ENCODE measurements around the gene WFIKKN1.

The WFIKKN1 gene

DNA sequence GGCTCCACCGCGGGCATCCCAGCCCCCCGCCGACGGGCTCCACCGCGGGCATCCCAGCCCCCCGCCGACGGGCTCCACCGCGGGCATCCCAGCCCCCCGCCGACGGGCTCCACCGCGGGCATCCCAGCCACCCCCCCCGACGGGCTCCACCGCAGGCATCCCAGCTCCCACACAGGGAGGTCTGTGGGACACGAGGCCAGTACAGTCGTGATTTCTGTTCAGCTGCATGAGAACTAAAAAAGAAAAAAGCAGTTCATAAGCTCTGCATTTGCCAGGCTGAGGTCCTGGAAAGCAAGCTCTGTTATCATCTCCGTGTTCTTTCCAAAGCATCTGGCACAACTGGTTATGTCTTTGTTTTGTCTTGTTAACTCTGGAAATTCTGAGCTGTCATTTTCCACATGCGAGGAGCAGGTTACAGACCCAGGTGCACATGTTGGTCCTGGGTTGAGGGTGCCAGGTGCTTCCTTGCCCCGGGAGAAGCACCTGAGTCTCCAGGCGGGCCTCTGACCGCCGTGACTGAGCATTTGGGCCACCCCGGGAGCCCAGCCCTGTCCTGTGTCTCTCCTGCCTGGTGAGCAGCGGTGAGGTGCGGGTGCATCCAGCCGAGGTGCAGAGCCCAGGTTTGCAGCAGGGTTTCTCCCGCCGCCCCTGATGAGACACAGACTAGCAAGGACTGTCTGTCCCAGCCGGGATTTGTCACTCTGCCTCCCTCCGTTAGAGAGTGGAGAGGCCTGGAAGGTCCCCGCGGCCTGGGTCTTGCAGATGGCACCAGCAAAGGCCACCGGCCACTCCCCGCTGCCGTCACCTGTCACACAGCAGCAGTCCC, 9.9 kb upstream of the WFIKKN1 start:
- TF ChIP-seq, protein P1, sequence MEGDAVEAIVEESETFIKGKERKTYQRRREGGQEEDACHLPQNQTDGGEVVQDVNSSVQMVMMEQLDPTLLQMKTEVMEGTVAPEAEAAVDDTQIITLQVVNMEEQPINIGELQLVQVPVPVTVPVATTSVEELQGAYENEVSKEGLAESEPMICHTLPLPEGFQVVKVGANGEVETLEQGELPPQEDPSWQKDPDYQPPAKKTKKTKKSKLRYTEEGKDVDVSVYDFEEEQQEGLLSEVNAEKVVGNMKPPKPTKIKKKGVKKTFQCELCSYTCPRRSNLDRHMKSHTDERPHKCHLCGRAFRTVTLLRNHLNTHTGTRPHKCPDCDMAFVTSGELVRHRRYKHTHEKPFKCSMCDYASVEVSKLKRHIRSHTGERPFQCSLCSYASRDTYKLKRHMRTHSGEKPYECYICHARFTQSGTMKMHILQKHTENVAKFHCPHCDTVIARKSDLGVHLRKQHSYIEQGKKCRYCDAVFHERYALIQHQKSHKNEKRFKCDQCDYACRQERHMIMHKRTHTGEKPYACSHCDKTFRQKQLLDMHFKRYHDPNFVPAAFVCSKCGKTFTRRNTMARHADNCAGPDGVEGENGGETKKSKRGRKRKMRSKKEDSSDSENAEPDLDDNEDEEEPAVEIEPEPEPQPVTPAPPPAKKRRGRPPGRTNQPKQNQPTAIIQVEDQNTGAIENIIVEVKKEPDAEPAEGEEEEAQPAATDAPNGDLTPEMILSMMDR (conservative IDR thresholded peaks at IDR 0.05; ENCODE audit: low read depth), result no peak
- CTCF ChIA-PET, result interaction anchor here (3.7 kb wide), 1 partner anchor 28 kb away, joined by 17 read pairs; no protein-coding TSS in a partner anchor
- H3K27ac ChIP-seq, result peak overlapping the region; percentile 97
- POLR2A ChIA-PET (ENCODE audit: low non-redundant PET), result no interaction called here
- no peak for DNase-seq (ENCODE audit: low spot score)

DNA sequence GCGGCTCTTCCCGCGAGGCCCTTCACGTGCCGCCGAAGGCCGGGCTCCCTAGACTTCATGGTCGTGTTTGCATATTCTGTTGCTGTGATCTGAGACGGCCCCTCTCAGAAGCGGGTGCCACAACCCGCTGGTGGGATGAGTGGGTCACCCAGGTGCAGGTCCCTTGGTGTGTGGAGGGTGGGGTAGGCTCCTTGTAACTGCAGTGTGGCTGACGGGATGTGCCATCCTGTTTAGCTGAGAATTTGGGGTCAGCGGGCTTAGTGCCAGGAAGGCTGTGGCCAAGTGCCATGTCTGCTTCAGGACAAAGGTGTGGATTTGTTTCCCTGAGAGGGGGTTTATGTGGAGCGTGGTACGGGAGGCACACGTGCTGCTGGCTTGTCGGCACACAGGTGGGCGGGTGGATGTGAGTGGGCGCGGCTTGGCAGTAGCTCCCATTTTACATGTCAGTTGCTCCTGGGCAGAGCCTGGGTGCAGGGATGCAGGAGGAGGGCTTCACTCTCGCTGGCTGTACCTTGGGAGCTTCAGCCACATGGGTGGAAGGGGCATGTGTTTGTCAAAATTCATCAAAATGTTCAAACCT, 9.2 kb upstream of the WFIKKN1 start:
- CTCF ChIA-PET, result interaction anchor here (0.7 to 3.7 kb wide), 3 partner anchors 26 to 31 kb away, joined by 3 to 17 read pairs (median 8); no protein-coding TSS in a partner anchor
- DNase-seq (ENCODE audit: low spot score), result no peak
- POLR2A ChIA-PET (ENCODE audit: low non-redundant PET), result no interaction called here
- peak overlapping the region; percentile 97 for H3K27ac ChIP-seq
- TF ChIP-seq, protein P1 (conservative IDR thresholded peaks at IDR 0.05; ENCODE audit: low read depth), result no peak

DNA sequence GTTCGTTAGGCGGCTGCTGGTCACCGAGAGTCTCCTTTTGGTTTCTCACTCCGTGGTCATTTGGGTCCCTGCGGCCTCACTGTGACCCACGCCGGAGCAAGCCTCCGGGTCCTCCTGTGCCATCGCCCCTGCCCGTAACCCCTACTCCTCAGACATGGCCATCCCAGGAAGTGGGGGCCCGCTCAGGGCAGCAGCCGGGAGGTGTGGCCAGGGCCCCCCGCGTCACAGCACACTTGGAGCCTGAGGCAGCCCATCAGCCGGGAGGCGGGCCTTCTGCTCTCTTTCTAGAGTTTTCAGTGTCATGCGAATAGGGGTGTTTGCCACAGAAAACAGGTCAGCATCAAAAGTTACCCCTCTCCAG, 7.9 kb upstream of the WFIKKN1 start:
- ChIA-PET POLR2A (ENCODE audit: low non-redundant PET) (no interaction called here), CTCF (interaction anchor here (3.7 kb wide), 1 partner anchor 30 kb away, joined by 17 read pairs; no protein-coding TSS in a partner anchor)
- DNase-seq (ENCODE audit: low spot score), result no peak
- H3K27ac ChIP-seq, result peak overlapping the region; percentile 97
- TF ChIP-seq, protein P1 (conservative IDR thresholded peaks at IDR 0.05; ENCODE audit: low read depth), result no peak

DNA sequence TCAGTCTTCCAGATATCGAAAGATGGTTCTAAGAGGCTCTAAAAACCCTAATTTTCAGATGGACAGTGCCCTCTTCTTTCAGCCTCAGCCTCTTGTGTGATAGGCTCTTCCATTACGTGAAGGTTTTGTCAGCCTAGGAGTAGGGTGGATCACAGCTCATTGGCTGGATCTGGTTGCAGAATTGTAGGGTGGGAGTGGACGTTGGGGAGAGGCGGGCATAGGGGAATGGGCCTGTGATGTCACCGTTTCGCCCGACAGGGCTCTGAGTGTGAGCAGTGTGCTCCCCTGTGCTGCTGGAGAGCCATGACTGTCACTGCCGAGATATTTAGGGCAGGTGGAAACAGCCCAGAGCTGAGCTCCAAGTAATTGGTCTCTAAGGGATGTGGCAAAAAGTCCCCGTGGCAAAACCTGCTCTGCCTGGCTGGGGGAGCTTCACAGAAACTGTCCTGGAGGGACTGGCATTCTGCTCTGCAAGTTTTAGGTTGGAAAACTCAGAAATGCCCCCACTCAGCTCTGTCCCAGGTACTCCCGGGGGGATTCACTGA, 6.2 kb upstream of the WFIKKN1 start:
- TF ChIP-seq, protein P1 (conservative IDR thresholded peaks at IDR 0.05; ENCODE audit: low read depth), result no peak
- peak overlapping the region; percentile 97 for H3K27ac ChIP-seq
- POLR2A ChIA-PET (ENCODE audit: low non-redundant PET), result no interaction called here
- DNase-seq (ENCODE audit: low spot score), result no peak
- CTCF ChIA-PET, result interaction anchor here (0.7 to 1.4 kb wide), 2 partner anchors 32 to 35 kb away, joined by 4 to 5 read pairs; no protein-coding TSS in a partner anchor

DNA sequence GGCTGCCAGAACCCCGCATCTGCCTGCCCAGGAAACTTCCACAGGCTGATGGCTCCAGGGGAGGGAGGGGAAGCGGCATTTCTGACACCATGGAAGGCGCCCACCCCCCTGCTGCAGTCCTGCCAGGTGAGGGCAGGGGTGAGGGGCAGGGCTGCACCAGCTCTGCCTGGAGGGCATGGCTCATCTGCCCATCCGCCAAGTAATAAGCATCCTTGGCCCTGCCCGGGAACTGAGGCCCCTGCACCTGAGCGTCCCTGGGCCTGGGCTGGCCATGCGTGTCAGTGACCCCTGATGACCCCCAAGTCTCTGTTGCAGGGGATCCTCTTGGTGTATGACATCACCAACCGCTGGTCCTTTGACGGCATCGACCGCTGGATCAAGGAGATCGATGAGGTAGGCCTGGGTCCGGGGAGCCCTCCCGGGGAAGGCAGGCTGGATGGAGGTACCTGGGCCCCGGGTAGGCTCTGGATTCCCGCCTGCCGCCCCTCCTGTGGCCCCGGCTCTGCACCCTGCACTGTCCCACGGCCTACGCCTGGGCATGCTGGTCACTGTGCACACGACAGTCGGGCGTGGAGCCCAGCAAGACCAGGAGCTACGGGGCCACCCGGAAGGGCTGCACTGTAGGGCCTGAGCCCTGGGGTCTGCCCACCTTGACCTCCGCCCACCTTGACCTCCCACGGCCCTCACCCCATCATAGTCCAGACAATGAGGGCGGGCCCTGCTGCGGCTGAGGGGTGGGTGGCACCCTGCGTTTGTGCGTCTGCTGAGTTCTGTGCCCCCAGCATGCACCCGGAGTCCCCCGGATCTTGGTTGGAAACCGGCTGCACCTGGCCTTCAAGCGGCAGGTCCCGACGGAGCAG, 5.4 kb upstream of the WFIKKN1 start:
- ChIA-PET CTCF (interaction anchor here (1.4 kb wide), 1 partner anchor 33 kb away, joined by 5 read pairs; no protein-coding TSS in a partner anchor), POLR2A (ENCODE audit: low non-redundant PET) (no interaction called here)
- H3K27ac ChIP-seq, result peak overlapping the region; percentile 97
- TF ChIP-seq, protein P1 (conservative IDR thresholded peaks at IDR 0.05; ENCODE audit: low read depth), result no peak
- DNase-seq (ENCODE audit: low spot score), result no peak

Measured in RWPE1 (cell line).